ENCODE results near the gene ZEB1.

ZEB1 gene

DNA sequence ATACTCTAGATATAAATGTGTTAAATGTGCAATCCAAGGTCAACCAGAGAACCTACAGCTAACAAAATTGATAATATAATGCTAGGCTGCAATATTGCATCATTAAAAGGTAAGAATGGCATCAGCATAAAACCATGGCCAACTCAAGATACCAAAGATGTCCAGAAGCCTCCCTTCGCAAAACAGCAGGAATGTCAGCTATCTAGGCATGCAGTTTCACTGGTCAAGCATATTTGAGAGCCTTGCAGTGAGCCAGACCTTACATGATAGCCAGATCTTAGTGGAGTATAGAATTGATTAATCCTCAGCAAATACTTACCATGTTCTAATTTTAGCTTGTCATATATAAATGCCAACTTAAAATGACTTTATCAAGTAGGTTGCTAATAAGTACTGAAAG is 138.8 kb downstream of the ZEB1 start:
- TF ChIP-seq, protein P1, sequence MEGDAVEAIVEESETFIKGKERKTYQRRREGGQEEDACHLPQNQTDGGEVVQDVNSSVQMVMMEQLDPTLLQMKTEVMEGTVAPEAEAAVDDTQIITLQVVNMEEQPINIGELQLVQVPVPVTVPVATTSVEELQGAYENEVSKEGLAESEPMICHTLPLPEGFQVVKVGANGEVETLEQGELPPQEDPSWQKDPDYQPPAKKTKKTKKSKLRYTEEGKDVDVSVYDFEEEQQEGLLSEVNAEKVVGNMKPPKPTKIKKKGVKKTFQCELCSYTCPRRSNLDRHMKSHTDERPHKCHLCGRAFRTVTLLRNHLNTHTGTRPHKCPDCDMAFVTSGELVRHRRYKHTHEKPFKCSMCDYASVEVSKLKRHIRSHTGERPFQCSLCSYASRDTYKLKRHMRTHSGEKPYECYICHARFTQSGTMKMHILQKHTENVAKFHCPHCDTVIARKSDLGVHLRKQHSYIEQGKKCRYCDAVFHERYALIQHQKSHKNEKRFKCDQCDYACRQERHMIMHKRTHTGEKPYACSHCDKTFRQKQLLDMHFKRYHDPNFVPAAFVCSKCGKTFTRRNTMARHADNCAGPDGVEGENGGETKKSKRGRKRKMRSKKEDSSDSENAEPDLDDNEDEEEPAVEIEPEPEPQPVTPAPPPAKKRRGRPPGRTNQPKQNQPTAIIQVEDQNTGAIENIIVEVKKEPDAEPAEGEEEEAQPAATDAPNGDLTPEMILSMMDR (IDR thresholded peaks at IDR 0.05; ENCODE audit: insufficient read depth, low read length, missing control alignments) = no peak

DNA sequence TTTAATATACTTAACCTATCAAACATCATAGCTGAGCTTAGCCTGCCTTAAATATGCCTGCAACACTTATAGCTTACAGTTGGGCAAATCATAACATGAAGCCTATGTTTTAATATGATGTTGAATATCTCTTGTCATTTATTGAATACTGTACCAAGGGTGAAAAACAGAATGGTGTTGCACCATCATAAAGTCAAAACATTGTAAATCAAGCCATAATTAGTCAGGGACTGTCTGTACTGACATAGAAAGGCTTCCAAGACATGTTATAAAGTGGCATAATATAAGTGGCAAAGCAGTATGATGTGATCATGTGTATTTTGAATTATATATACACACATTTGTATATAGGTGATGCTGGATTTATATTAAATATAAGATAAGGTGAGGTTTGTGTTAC is 140.0 kb downstream of the ZEB1 start:
- ChIA-PET POLR2A (no interaction called here), CTCF (no interaction called here)
- no peak overlapping the region for H3K4me3 ChIP-seq (ENCODE audit: low read depth, low read length)
- TF ChIP-seq, protein P1 (IDR thresholded peaks at IDR 0.05; ENCODE audit: insufficient read depth, low read length, missing control alignments) = no peak
- DNase-seq (ENCODE audit: low read depth, low spot score) = no peak

More for the DNA sequence above, 138.8 kb downstream of the ZEB1 start:
- ChIA-PET POLR2A (no interaction called here), CTCF (interaction anchor here (1.1 kb wide), 1 partner anchor 29 kb away, joined by 3 read pairs; no protein-coding TSS in a partner anchor)
- DNase-seq (ENCODE audit: low read depth, low spot score) = no peak
- no peak overlapping the region for H3K4me3 ChIP-seq (ENCODE audit: low read depth, low read length)

DNA sequence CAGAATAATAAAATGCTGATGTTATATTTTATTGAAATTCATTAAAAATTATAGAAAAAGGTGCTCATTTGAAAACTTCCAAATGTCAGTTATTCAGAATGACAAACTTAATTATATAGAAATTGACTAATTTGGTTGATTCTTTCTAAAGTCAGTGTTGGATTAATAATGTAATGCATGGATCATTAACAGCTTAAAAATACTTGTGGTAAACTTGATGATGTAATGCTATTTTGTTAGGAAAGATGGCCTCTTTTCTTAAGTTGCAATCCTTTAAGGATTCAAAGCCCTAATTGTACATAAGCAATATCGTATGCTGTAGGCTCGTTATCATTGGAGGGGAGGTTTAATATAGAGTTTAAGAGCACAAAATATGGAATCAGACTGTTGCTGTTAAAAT is 141.2 kb downstream of the ZEB1 start:
- ChIA-PET CTCF (interaction anchor here (0.5 to 1.0 kb wide), 2 partner anchors 24 to 31 kb away, joined by 3 read pairs; no protein-coding TSS in a partner anchor), POLR2A (no interaction called here)
- no peak for DNase-seq (ENCODE audit: low read depth, low spot score)

DNA sequence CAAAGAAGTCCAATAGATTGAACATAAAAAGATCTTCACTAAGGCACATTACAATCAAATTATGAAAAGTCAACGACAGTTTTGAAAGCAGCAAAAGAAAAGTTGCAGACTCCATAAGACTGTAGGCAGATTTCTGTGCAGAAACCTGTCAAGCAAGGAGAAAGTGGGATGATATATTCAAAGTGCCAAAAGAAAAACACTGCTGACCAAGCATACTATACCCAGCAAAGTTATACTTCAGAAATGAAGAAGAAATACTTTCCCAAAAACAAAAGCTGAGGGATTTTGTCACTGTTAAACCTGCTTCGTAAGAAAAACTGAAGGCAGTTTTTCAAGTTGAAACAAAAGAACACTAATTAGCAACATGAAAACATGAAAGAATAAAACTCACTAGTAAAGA is 145.5 kb downstream of the ZEB1 start:
- ChIA-PET POLR2A (no interaction called here), CTCF (no interaction called here)
- DNase-seq (ENCODE audit: low read depth, low spot score) = no peak
- no peak overlapping the region for H3K4me3 ChIP-seq (ENCODE audit: low read depth, low read length)
- TF ChIP-seq, protein P1 (IDR thresholded peaks at IDR 0.05; ENCODE audit: insufficient read depth, low read length, missing control alignments) = no peak

More for the DNA sequence above, 141.2 kb downstream of the ZEB1 start:
- no peak overlapping the region for H3K4me3 ChIP-seq (ENCODE audit: low read depth, low read length)
- TF ChIP-seq, protein P1 (IDR thresholded peaks at IDR 0.05; ENCODE audit: insufficient read depth, low read length, missing control alignments) = no peak

DNA sequence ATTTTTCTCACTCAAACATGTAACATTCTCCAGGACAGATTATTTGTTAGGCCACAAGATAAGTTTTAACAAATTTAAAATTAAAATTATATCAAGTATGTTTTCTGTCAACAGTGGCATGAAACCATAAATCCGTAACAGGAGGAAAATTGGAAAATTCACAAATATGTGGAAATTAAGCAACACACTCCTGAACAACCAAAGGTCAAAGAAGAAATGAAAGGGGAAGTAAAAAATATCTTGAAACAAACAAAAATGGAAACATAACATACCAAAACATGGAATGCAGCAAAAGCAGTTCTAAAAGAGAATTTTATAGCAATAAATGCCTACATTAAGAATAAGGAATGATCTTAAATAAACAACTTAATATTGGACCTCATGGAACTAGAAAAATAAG is 147.3 kb downstream of the ZEB1 start:
- POLR2A ChIA-PET = no interaction called here
- no peak overlapping the region for H3K4me3 ChIP-seq (ENCODE audit: low read depth, low read length)
- CTCF ChIA-PET = interaction anchor here (1.8 kb wide), 1 partner anchor 9 kb away, joined by 4 read pairs; no protein-coding TSS in a partner anchor
- TF ChIP-seq, protein P1 (IDR thresholded peaks at IDR 0.05; ENCODE audit: insufficient read depth, low read length, missing control alignments) = no peak
- DNase-seq (ENCODE audit: low read depth, low spot score) = no peak

DNA sequence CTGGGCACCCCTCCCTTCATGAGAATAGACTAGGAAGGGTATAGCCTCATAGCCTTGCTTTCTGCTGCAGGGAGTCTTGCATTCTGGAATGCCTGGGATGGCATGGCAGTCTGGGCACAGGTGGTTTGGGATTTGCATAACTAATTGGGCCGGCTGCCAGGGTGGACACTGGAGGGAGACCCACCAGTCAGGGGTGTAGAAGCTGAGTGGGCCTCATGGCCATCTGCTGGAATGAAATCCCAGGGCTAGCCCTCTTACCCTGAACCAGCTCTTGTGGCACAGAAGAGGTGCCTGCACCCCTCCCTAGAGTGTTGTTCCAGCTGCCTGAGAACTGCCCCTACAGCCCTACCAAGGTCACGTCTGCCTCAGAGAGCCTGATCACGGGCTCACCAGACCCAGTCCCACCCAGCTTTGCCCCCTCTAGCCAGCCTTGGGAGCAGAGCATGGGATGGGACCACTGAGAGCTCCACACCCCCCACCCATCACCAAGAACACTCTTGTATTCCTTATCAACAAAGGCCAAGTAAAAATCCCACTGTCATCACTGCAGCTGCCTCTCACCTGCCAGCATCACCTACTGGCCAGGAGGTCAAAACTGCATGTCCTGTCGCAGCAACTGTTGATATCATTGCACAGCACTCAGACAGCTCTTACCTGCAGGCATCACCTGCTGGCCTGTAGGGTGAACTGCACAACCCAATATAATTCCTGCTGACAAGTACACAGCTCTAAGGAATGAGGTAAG is 148.9 kb downstream of the ZEB1 start:
- H3K4me3 ChIP-seq (ENCODE audit: low read depth, low read length) = no peak overlapping the region
- CTCF ChIA-PET = interaction anchor here (1.8 kb wide), 1 partner anchor 11 kb away, joined by 4 read pairs; no protein-coding TSS in a partner anchor
- POLR2A ChIA-PET = no interaction called here
- DNase-seq (ENCODE audit: low read depth, low spot score) = no peak
- TF ChIP-seq, protein P1 (IDR thresholded peaks at IDR 0.05; ENCODE audit: insufficient read depth, low read length, missing control alignments) = no peak
